Ascending aorta (tissue), 2 donors: ENCODE results near the gene SLC16A5. TPM values are rescaled to one million over a fixed set of nuclear protein-coding genes. Genes with fewer than 3 reads are reported as not detected.

Source experiments
- DNase-seq, 2 donors: peaks; one replicate each; pipeline ENCODE4 v3.0.0-alpha.2; 2019; ENCODE audit warnings: low spot score in 2 of 2
- H3K27ac ChIP-seq, 2 donors: fragments of 200-600 bp; sonication (generic); one replicate each; pipeline ENCODE4 v1.5.1; 2016 to 2017; ENCODE audit warnings: mild to moderate bottlenecking in 1 of 2
- H3K27me3 ChIP-seq: fragments of 200-600 bp; sonication (generic); one replicate; pipeline ENCODE4 v1.5.1; 2017
- H3K36me3 ChIP-seq, 2 donors: fragments of 200-600 bp; sonication (generic); one replicate each; pipeline ENCODE4 v1.5.1; 2016
- H3K4me1 ChIP-seq, 2 donors: fragments of 200-600 bp; sonication (generic); one replicate each; pipeline ENCODE4 v1.5.1; 2016 to 2017; ENCODE audit warnings: mild to moderate bottlenecking in 1 of 2
- H3K4me3 ChIP-seq, 2 donors: fragments of 200-600 bp; sonication (generic); one replicate each; pipeline ENCODE4 v1.5.1; 2016 to 2017; ENCODE audit warnings: mild to moderate bottlenecking in 1 of 2
- H3K9me3 ChIP-seq, 2 donors: fragments of 200-600 bp; sonication (generic); one replicate each; pipeline ENCODE4 v1.5.1; 2016
- intact Hi-C: fragments of 100-400 bp; cut with DNase I; formaldehyde crosslinking; loops from one replicate; pipeline ENCODE4 v1.15.1; 2023
- total RNA-seq: library from RNA; depleted of rRNA; stranded (reverse); fragments of >200 nt; gene quantifications from one replicate; pipeline ENCODE4 v1.1.0, GENCODE V29; 2016
- TF ChIP-seq, protein P1 (sequence below), 3 experiments: fragments of 200-600 bp in 2 of 3; fragments of 450-650 bp in 1 of 3; sonication (generic) in 2 of 3; IDR thresholded peaks; one replicate each; pipeline ENCODE4 v1.5.1; 2016 to 2019; ENCODE audit warnings: antibody characterized with exemption in 3 of 3, mild to moderate bottlenecking in 1 of 3, moderate library complexity in 1 of 3

Gene SLC16A5
- total RNA-seq, 1 donor from 2014 or later, result 101 TPM

GRCh38 chr17:75086496-75087181 is 1.1 kb upstream of the SLC16A5 start:
- H3K9me3 ChIP-seq, result no peaks in the 10 kb centered on the region
- no peak for DNase-seq
- intact Hi-C loops, result no loop called here
- no peaks in the 10 kb centered on the region for H3K36me3 ChIP-seq
- no peak overlapping the region for H3K27ac ChIP-seq
- H3K4me3 ChIP-seq, result no peak overlapping the region
- H3K27me3 ChIP-seq, result no peaks in the 10 kb centered on the region
- peaks cover 0 to 3% of the 10 kb centered on the region in 2 donors for H3K4me1 ChIP-seq
- TF ChIP-seq, protein P1, sequence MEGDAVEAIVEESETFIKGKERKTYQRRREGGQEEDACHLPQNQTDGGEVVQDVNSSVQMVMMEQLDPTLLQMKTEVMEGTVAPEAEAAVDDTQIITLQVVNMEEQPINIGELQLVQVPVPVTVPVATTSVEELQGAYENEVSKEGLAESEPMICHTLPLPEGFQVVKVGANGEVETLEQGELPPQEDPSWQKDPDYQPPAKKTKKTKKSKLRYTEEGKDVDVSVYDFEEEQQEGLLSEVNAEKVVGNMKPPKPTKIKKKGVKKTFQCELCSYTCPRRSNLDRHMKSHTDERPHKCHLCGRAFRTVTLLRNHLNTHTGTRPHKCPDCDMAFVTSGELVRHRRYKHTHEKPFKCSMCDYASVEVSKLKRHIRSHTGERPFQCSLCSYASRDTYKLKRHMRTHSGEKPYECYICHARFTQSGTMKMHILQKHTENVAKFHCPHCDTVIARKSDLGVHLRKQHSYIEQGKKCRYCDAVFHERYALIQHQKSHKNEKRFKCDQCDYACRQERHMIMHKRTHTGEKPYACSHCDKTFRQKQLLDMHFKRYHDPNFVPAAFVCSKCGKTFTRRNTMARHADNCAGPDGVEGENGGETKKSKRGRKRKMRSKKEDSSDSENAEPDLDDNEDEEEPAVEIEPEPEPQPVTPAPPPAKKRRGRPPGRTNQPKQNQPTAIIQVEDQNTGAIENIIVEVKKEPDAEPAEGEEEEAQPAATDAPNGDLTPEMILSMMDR (IDR thresholded peaks at IDR 0.05), result no peak

DNA sequence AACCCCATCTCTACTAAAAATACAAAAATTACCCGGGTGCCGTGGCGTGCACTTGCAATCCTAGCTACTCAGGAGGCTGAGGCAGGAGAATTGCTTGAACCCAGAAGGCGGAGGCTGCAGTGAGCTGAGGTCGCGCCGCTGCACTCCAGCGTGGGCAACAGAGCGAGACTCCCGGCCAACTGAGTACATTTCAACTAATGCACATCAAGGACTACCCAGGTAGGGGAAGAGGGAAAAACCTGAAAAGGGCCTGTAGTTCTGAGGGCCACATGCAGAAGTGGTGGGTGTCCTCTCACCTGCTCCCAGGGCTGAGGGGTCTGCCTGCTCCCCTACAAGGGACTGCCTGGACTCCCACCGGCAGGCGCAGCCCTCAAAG is 584 bp upstream of the SLC16A5 start:
- Histone ChIP-seq H3K27me3 (no peaks in the 10 kb centered on the region), H3K27ac (peak overlapping the region; percentile 34 to 76), H3K4me3 (peak overlapping the region; percentile 51 to 73), H3K9me3 (no peaks in the 10 kb centered on the region), H3K36me3 (no peaks in the 10 kb centered on the region), H3K4me1 (peaks cover 0 to 3% of the 10 kb centered on the region in 2 donors)
- TF ChIP-seq, protein P1 (IDR thresholded peaks at IDR 0.05), result no peak
- intact Hi-C loops, result no loop called here
- no peak for DNase-seq

DNA sequence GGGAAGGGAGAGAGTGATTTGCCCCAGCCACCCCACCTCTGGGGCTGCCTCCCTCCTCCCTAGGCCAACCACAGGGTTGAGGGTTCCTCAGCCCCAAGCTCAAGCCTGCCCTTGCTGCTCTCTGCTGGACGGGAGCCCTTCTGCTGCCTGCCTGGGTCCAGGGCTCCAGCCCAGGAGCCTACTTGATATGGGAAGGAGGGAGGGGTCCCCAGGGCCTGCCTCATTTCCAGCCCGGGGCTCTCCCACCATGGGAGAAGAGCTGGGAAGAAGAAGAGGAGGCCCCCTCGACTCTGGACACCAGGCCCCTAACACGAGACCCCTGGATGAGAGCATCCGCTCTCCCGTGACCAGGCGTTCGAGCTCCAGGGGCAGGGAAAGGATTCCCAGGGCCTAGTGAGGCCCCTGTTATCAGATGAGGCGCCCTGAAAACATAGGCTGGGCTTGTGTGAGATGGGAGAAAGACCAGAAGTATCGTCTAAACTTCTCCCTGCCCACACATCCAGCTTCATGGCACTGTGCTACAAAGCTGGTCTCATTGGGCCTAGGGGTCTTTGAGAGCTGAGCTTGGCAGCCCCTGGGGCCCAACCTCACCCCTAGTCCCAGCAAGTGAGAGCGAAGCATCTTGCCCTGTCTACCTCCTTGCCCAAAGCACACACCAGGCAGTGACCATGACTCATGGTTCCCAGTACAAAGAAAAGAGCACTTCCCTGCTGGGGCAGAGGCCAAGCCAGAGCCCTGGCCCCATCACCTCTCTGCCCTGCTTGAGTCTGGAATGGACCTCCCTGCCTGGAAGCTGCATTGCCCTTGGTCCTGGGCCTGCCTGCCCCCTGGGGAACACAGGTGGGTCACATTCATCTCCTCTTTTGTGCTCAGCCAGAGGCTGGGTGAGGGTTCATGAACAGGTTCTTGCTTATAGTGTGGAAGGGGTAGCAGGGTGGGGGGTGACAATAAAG is 987 bp downstream of the SLC16A5 start:
- Histone ChIP-seq H3K27me3 (no peaks in the 10 kb centered on the region), H3K36me3 (no peaks in the 10 kb centered on the region), H3K9me3 (no peaks in the 10 kb centered on the region), H3K4me1 (peaks cover 0 to 3% of the 10 kb centered on the region in 2 donors), H3K27ac (peak overlapping the region; percentile 47 to 76), H3K4me3 (peak overlapping the region; percentile 51 to 73)
- intact Hi-C loops, result no loop called here
- DNase-seq, result no peak
- TF ChIP-seq, protein P1 (IDR thresholded peaks at IDR 0.05), result no peak

DNA sequence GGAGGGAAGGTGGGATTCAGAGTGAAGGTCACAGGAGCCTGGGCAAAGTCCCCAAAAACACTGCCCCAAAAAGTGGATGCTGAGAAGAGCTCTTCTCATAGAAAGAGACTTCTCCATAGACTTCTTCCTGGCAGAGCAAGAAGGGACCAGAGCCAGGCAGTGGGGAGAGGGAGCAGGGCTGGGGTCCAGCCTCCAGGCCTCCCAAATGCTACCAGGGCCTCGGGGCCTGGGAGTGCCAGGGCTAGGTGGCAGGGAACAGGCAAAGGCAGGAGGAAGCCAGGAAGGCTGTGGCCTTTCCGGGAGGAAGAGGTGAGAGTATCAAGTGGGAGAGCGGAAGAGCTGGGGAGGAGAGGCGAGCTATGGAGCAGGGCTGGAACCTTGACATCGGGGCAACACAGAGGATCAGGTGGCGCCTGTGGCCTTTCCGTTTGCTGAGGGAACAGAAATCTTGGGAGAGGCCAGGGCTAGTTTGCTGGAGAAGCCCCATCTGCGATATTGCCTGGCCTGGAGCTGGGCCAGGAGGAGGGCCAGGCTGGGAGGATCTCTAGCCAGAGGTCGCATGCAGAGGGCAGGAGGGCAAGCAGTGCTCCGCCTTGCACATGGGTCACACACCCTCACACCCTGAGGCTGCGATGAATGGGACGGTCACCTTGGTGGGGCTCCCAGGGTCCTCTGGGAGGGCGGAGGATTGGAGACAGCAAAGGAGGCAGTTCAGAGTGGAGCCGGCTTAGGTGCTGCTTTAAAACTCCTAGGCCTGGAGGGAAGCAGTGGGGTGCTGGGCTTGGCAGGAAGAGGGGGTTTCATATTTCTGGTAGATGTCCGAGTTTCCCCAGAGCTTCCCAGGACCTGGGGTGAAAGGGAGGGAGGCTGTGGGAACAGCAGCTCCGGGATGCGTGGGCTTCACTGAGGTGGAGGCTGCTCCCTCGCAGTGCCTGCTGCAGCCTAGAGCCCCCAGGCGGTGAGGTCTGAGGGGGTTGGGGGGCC is 3.4 kb downstream of the SLC16A5 start:
- H3K27ac ChIP-seq, result no peak overlapping the region
- DNase-seq, result no peak
- H3K27me3 ChIP-seq, result no peaks in the 10 kb centered on the region
- TF ChIP-seq, protein P1 (IDR thresholded peaks at IDR 0.05), result no peak
- intact Hi-C loops, result no loop called here
- H3K4me3 ChIP-seq, result no peak overlapping the region
- no peaks in the 10 kb centered on the region for H3K36me3 ChIP-seq
- H3K4me1 ChIP-seq, result peaks cover 3% of the 10 kb centered on the region in 2 donors
- no peaks in the 10 kb centered on the region for H3K9me3 ChIP-seq

DNA sequence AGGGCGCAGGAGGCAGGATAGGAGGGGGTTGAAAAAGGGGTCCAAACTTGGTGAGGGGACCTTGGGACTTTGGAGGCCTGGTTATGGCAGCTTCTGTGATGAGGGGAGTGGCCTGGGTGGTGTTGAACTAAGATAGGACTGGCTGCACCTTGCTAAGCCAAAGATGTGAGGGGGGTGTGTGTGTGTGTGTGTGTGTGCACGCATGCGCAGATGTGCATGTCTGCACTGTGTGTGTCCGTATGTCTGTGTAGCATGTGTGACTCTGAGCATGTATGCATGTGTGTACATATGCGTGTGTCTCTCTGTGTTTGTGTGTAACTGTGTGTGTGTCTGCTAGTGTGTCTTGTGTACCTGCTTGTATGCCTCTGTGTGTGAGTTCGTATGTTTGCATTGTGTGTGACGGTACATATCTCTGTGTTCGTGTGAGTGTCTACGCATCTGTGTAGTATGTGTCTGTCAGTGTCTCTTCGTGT is 4.1 kb downstream of the SLC16A5 start:
- no peak overlapping the region for H3K27ac ChIP-seq

More for the DNA sequence above, 4.1 kb downstream of the SLC16A5 start:
- TF ChIP-seq, protein P1 (IDR thresholded peaks at IDR 0.05), result no peak
- Histone ChIP-seq H3K27me3 (no peaks in the 10 kb centered on the region), H3K4me3 (no peak overlapping the region), H3K4me1 (peaks cover 3% of the 10 kb centered on the region in 2 donors), H3K9me3 (no peaks in the 10 kb centered on the region), H3K36me3 (no peaks in the 10 kb centered on the region)
- intact Hi-C loops, result no loop called here
- no peak for DNase-seq
